Measurements from ENCODE around the gene EFCAB6.
A peak's percentile ranks its signal among the peaks of the same experiment; 100 is the strongest.

The EFCAB6 gene

DNA sequence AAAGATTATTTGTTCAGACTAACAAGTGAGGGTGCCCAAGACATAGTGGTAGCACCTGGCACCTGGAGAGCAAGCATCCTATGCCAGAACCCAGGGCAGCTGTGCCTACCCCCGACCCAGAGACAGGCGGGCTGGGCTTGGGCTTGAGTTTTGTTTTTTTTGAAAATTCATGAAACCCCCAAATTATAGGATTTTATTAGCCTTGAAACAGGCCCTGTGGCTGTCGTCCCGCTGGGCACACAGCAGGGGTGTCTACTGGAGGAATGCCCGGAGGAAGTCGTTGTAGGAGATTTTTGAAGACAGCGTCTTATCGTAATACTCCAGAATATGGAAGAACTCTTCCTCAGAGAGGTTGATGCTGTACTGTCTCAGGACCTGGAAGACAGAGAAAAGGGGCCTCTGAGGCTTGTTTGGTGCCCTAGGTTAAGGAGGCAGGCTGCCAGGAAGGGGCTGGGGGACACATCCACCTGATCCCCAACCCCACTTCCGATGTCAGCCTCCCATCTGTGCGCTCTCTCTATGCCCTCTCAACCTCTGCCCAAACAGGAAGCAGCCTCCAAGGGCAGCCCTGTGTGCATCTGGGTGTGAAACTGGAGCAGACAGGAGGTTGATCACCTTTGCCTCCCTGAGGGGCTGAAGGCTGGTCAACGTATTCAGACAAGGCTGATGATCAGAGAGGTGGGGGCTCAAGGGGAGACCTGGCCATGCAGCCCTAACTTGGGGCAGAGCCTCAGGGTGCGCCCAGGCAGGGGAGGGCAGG, 283.3 kb downstream of the EFCAB6 start:
- no peaks in the 10 kb centered on the region for H3K36me3 ChIP-seq (replicated peaks in 1 of 2; ENCODE audit: control insufficient read depth in 2 of 2, insufficient read depth in 2 of 2, low read length in 2 of 2)
- H3K4me2 ChIP-seq (ENCODE audit: insufficient read depth, low read length, poor library complexity, severe bottlenecking): no peak overlapping the region
- no peak overlapping the region for H2AFZ ChIP-seq (ENCODE audit: low read length)
- no peak overlapping the region for H3K4me3 ChIP-seq (ENCODE audit: low read length in 2 of 2)
- no peak overlapping the region for H2BK120ac ChIP-seq (ENCODE audit: low read depth, low read length)
- no peak overlapping the region for H2BK12ac ChIP-seq (ENCODE audit: low read length)
- peak overlapping the region; percentile 29 for H3K18ac ChIP-seq (ENCODE audit: low read length)
- no peak overlapping the region for H4K8ac ChIP-seq (ENCODE audit: low read depth, low read length)
- H3K23ac ChIP-seq (ENCODE audit: low read depth, low read length, poor library complexity): no peak overlapping the region
- peaks cover 0 to 1% of the 10 kb centered on the region in 2 donors for H3K4me1 ChIP-seq (ENCODE audit: control insufficient read depth in 2 of 2, insufficient read depth in 1 of 2, low read depth in 1 of 2, low read length in 2 of 2)
- no peak overlapping the region for H3K27ac ChIP-seq (replicated peaks; ENCODE audit: low read length)
- no peaks in the 10 kb centered on the region for H3K9me3 ChIP-seq (replicated peaks in 1 of 2; ENCODE audit: control insufficient read depth in 2 of 2, insufficient read depth in 1 of 2, low read depth in 1 of 2, low read length in 2 of 2)
- no peaks in the 10 kb centered on the region for H3K27me3 ChIP-seq (ENCODE audit: control insufficient read depth in 3 of 3, insufficient read depth in 3 of 3, low read depth in 1 of 3, low read length in 3 of 3)
- no peaks in the 10 kb centered on the region for H3K79me1 ChIP-seq (ENCODE audit: low read depth, low read length)
- H2BK5ac ChIP-seq (ENCODE audit: low read length): no peak overlapping the region
- no CpG with 5 or more reads among the region's 12 CpGs for WGBS, 2 donors (ENCODE audit: extremely low coverage in 2 of 2, insufficient read length in 2 of 2, insufficient replicate concordance in 1 of 2)
- no peak overlapping the region for H3K4ac ChIP-seq (ENCODE audit: low read length)
- DNase-seq (ENCODE audit: low spot score): no peak
- no peak overlapping the region for H2BK15ac ChIP-seq (ENCODE audit: low read length)
- H3K9ac ChIP-seq (ENCODE audit: low read depth, low read length, poor library complexity): no peak overlapping the region
- peak overlapping the region; percentile 42 for H2AK5ac ChIP-seq (ENCODE audit: low read depth, low read length)
- H3K14ac ChIP-seq (ENCODE audit: low read length): no peak overlapping the region
- H4K91ac ChIP-seq (ENCODE audit: low read depth, low read length, poor library complexity): no peak overlapping the region

DNA sequence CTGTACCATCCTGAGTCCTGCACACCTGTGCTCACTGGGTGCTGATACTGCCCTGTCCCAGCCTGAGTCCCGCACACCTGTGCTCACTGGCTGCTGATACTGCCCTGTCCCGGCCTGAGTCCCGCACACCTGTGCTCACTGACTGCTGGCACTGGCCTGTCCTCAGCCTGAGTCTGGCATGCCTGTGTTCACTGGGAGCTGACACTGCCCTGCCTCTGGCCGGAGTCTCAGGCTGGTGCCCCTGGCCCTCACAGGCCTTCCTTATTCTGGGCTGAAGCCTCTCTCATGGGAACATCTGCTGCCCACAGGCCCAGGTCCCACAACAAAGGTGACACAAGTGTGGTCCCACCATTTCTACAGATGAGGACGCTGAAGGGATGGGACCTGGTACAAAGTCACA, 285.2 kb downstream of the EFCAB6 start:
- Histone ChIP-seq H3K18ac (ENCODE audit: low read length) (peak overlapping the region; percentile 70), H3K4me2 (ENCODE audit: insufficient read depth, low read length, poor library complexity, severe bottlenecking) (no peak overlapping the region), H2AK5ac (ENCODE audit: low read depth, low read length) (no peak overlapping the region), H3K27me3 (ENCODE audit: control insufficient read depth in 3 of 3, insufficient read depth in 3 of 3, low read depth in 1 of 3, low read length in 3 of 3) (no peaks in the 10 kb centered on the region), H3K4me1 (ENCODE audit: control insufficient read depth in 2 of 2, insufficient read depth in 1 of 2, low read depth in 1 of 2, low read length in 2 of 2) (peaks cover 0 to 1% of the 10 kb centered on the region in 2 donors), H2BK12ac (ENCODE audit: low read length) (no peak overlapping the region), H3K9ac (ENCODE audit: low read depth, low read length, poor library complexity) (no peak overlapping the region), H2AFZ (ENCODE audit: low read length) (no peak overlapping the region), H2BK120ac (ENCODE audit: low read depth, low read length) (no peak overlapping the region), H3K4ac (ENCODE audit: low read length) (no peak overlapping the region), H3K27ac (replicated peaks; ENCODE audit: low read length) (no peak overlapping the region), H3K23ac (ENCODE audit: low read depth, low read length, poor library complexity) (peak overlapping the region; percentile 67), H3K79me1 (ENCODE audit: low read depth, low read length) (no peaks in the 10 kb centered on the region), H3K36me3 (replicated peaks in 1 of 2; ENCODE audit: control insufficient read depth in 2 of 2, insufficient read depth in 2 of 2, low read length in 2 of 2) (no peaks in the 10 kb centered on the region), H3K9me3 (replicated peaks in 1 of 2; ENCODE audit: control insufficient read depth in 2 of 2, insufficient read depth in 1 of 2, low read depth in 1 of 2, low read length in 2 of 2) (no peaks in the 10 kb centered on the region), H2BK15ac (ENCODE audit: low read length) (no peak overlapping the region), H4K91ac (ENCODE audit: low read depth, low read length, poor library complexity) (no peak overlapping the region), H4K8ac (ENCODE audit: low read depth, low read length) (no peak overlapping the region), H3K14ac (ENCODE audit: low read length) (no peak overlapping the region), H3K4me3 (ENCODE audit: low read length in 2 of 2) (no peak overlapping the region), H2BK5ac (ENCODE audit: low read length) (no peak overlapping the region)
- no peak for DNase-seq (ENCODE audit: low spot score)
- no CpG with 5 or more reads among the region's 5 CpGs for WGBS, 2 donors (ENCODE audit: extremely low coverage in 2 of 2, insufficient read length in 2 of 2, insufficient replicate concordance in 1 of 2)

- no peak overlapping the region for H3K4me2 ChIP-seq (ENCODE audit: insufficient read depth, low read length, poor library complexity, severe bottlenecking)
- H3K18ac ChIP-seq (ENCODE audit: low read length): peak overlapping the region; percentile 3
- peak overlapping the region; percentile 18 for H2AK5ac ChIP-seq (ENCODE audit: low read depth, low read length)
- no peaks in the 10 kb centered on the region for H3K36me3 ChIP-seq (replicated peaks in 1 of 2; ENCODE audit: control insufficient read depth in 2 of 2, insufficient read depth in 2 of 2, low read length in 2 of 2)
- no peak overlapping the region for H3K9ac ChIP-seq (ENCODE audit: low read depth, low read length, poor library complexity)
- no peaks in the 10 kb centered on the region for H3K27me3 ChIP-seq (ENCODE audit: control insufficient read depth in 3 of 3, insufficient read depth in 3 of 3, low read depth in 1 of 3, low read length in 3 of 3)
- no peak overlapping the region for H3K23ac ChIP-seq (ENCODE audit: low read depth, low read length, poor library complexity)
- H3K27ac ChIP-seq (replicated peaks; ENCODE audit: low read length): no peak overlapping the region
- no peak overlapping the region for H2BK120ac ChIP-seq (ENCODE audit: low read depth, low read length)
- H2BK15ac ChIP-seq (ENCODE audit: low read length): peak overlapping the region; percentile 27
- H3K9me3 ChIP-seq (replicated peaks in 1 of 2; ENCODE audit: control insufficient read depth in 2 of 2, insufficient read depth in 1 of 2, low read depth in 1 of 2, low read length in 2 of 2): no peaks in the 10 kb centered on the region
- no peak for DNase-seq (ENCODE audit: low spot score)
- H2BK12ac ChIP-seq (ENCODE audit: low read length): no peak overlapping the region
- no peaks in the 10 kb centered on the region for H3K4me1 ChIP-seq (ENCODE audit: control insufficient read depth in 2 of 2, insufficient read depth in 1 of 2, low read depth in 1 of 2, low read length in 2 of 2)
- H4K8ac ChIP-seq (ENCODE audit: low read depth, low read length): no peak overlapping the region
- no peaks in the 10 kb centered on the region for H3K79me1 ChIP-seq (ENCODE audit: low read depth, low read length)
- peak overlapping the region; percentile 31 for H3K14ac ChIP-seq (ENCODE audit: low read length)
- H3K4ac ChIP-seq (ENCODE audit: low read length): no peak overlapping the region
- H2BK5ac ChIP-seq (ENCODE audit: low read length): no peak overlapping the region
- WGBS, 2 donors (ENCODE audit: extremely low coverage in 2 of 2, insufficient read length in 2 of 2, insufficient replicate concordance in 1 of 2): no CpG with 5 or more reads among the region's 7 CpGs
- no peak overlapping the region for H3K4me3 ChIP-seq (ENCODE audit: low read length in 2 of 2)
- no peak overlapping the region for H4K91ac ChIP-seq (ENCODE audit: low read depth, low read length, poor library complexity)
- no peak overlapping the region for H2AFZ ChIP-seq (ENCODE audit: low read length)
Observed at GRCh38 chr22:43526117-43526655, 285.9 kb downstream of the EFCAB6 start.

- Histone ChIP-seq H4K91ac (ENCODE audit: low read depth, low read length, poor library complexity) (no peak overlapping the region), H3K27me3 (ENCODE audit: control insufficient read depth in 3 of 3, insufficient read depth in 3 of 3, low read depth in 1 of 3, low read length in 3 of 3) (no peaks in the 10 kb centered on the region), H3K9ac (ENCODE audit: low read depth, low read length, poor library complexity) (no peak overlapping the region), H3K4ac (ENCODE audit: low read length) (no peak overlapping the region), H2BK15ac (ENCODE audit: low read length) (no peak overlapping the region), H2AFZ (ENCODE audit: low read length) (no peak overlapping the region), H2BK120ac (ENCODE audit: low read depth, low read length) (no peak overlapping the region), H2AK5ac (ENCODE audit: low read depth, low read length) (no peak overlapping the region), H3K36me3 (replicated peaks in 1 of 2; ENCODE audit: control insufficient read depth in 2 of 2, insufficient read depth in 2 of 2, low read length in 2 of 2) (no peaks in the 10 kb centered on the region), H3K27ac (replicated peaks; ENCODE audit: low read length) (no peak overlapping the region), H3K4me2 (ENCODE audit: insufficient read depth, low read length, poor library complexity, severe bottlenecking) (no peak overlapping the region), H3K79me1 (ENCODE audit: low read depth, low read length) (peaks cover 3% of the 10 kb centered on the region), H3K4me1 (ENCODE audit: control insufficient read depth in 2 of 2, insufficient read depth in 1 of 2, low read depth in 1 of 2, low read length in 2 of 2) (peaks cover 0 to 5% of the 10 kb centered on the region in 2 donors), H4K8ac (ENCODE audit: low read depth, low read length) (no peak overlapping the region), H2BK5ac (ENCODE audit: low read length) (no peak overlapping the region), H3K14ac (ENCODE audit: low read length) (no peak overlapping the region), H2BK12ac (ENCODE audit: low read length) (no peak overlapping the region), H3K9me3 (replicated peaks in 1 of 2; ENCODE audit: control insufficient read depth in 2 of 2, insufficient read depth in 1 of 2, low read depth in 1 of 2, low read length in 2 of 2) (no peaks in the 10 kb centered on the region), H3K23ac (ENCODE audit: low read depth, low read length, poor library complexity) (no peak overlapping the region), H3K18ac (ENCODE audit: low read length) (no peak overlapping the region), H3K4me3 (ENCODE audit: low read length in 2 of 2) (no peak overlapping the region)
- no CpG with 5 or more reads among the region's 6 CpGs for WGBS, 2 donors (ENCODE audit: extremely low coverage in 2 of 2, insufficient read length in 2 of 2, insufficient replicate concordance in 1 of 2)
- no peak for DNase-seq (ENCODE audit: low spot score)
Observed at GRCh38 chr22:43521716-43522115, 290.4 kb downstream of the EFCAB6 start.

All from neuronal stem cell (in vitro differentiated cells).